Hepatocyte (in vitro differentiated cells): ENCODE data around the gene PPFIA4.

ENCODE experiments used
- EZH2phosphoT487 ChIP-seq: fragments of 200-600 bp; sonication (generic); IDR thresholded peaks from one replicate; pipeline ENCODE4 v1.6.1; 2018; ENCODE audit warnings: antibody characterized with exemption, mild to moderate bottlenecking, low read depth, moderate library complexity; ENCODE audit not compliant: unreplicated experiment, severe bottlenecking
- TF ChIP-seq, protein P1 (sequence below): fragments of 200-600 bp; sonication (generic); IDR thresholded peaks from 2 replicates; pipeline ENCODE4 v1.5.1; 2016; ENCODE audit warnings: antibody characterized with exemption, mild to moderate bottlenecking; ENCODE audit not compliant: poor library complexity

DNA sequence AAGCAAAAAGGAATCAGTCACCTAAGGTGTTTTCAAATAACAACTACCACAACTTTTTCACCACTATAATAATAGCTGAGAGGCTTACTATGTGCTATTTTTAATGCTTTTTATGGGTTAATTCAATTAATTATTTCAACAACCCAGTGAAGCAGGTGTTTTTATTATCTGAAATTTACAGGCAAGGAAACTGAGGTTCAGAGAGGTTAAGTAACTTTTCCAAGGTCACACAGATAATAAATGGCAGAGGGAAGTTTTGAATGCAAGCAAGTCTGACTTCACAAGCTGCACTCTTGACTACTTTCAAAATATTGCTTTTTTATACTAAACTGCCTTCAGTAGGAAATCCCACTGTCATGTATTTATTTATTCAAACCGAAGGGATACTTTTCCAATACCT lies 23.3 kb upstream of the PPFIA4 start:
- TF ChIP-seq, protein P1, sequence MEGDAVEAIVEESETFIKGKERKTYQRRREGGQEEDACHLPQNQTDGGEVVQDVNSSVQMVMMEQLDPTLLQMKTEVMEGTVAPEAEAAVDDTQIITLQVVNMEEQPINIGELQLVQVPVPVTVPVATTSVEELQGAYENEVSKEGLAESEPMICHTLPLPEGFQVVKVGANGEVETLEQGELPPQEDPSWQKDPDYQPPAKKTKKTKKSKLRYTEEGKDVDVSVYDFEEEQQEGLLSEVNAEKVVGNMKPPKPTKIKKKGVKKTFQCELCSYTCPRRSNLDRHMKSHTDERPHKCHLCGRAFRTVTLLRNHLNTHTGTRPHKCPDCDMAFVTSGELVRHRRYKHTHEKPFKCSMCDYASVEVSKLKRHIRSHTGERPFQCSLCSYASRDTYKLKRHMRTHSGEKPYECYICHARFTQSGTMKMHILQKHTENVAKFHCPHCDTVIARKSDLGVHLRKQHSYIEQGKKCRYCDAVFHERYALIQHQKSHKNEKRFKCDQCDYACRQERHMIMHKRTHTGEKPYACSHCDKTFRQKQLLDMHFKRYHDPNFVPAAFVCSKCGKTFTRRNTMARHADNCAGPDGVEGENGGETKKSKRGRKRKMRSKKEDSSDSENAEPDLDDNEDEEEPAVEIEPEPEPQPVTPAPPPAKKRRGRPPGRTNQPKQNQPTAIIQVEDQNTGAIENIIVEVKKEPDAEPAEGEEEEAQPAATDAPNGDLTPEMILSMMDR, result no peak
- TF ChIP-seq EZH2phosphoT487, result no peak
